IgD-negative memory B cell (primary cell): ENCODE results near the gene SUPT3H. TPM values are rescaled to one million over a fixed set of nuclear protein-coding genes. Genes with fewer than 3 reads are reported as not detected.

Source experiments
- polyA plus RNA-seq: library from polyadenylated mRNA; unstranded; fragments of 300-500 nt; fragmentation: Illumina TruSeq; gene quantifications from one replicate; pipeline ENCODE4 v1.2.3, GENCODE V29; 2021

The SUPT3H gene
- polyA plus RNA-seq, 1 donor from 2014 or later = 8.5 TPM

Other genes starting within 250 kb of the SUPT3H start
- 2.9 TPM for gene RUNX2, start 49.6 kb downstream of the SUPT3H start, polyA plus RNA-seq